HG02852 (cell line): ENCODE results near the gene GGA1.

ENCODE experiments used
- ATAC-seq: cut with Tn5 transposase; IDR thresholded peaks from one replicate; pipeline ENCODE4 v1.9.1; 2021; ENCODE audit warnings: mild to moderate bottlenecking, moderate library complexity; ENCODE audit not compliant: unreplicated experiment

Gene GGA1

GRCh38 chr22:37608477-37609239 is at the start of gene GGA1:
Gene GGA1, plus strand, starts transcription at chr22:37608834. Its CDS starts 27 bp downstream, at chr22:37608861.
- peak; percentile 81 for ATAC-seq

GRCh38 chr22:37559521-37559900 is 49.1 kb upstream of the GGA1 start:
- ATAC-seq = no peak

GRCh38 chr22:37559901-37560607 is 48.6 kb upstream of the GGA1 start, which contains the start of gene CDC42EP1:
Gene CDC42EP1, plus strand, starts transcription at chr22:37560480. Its CDS starts 5,870 bp downstream, at chr22:37566350.
- ATAC-seq = no peak

- ATAC-seq = no peak
Measured at GRCh38 chr22:37560608-37561211, 47.9 kb upstream of the GGA1 start.

- no peak for ATAC-seq
Measured at GRCh38 chr22:37561212-37562048, 47.2 kb upstream of the GGA1 start.

- no peak for ATAC-seq
Measured at GRCh38 chr22:37562049-37562875, 46.4 kb upstream of the GGA1 start.

GRCh38 chr22:37563153-37564081 is 45.2 kb upstream of the GGA1 start:
- ATAC-seq = no peak

GRCh38 chr22:37564111-37564711 is 44.4 kb upstream of the GGA1 start:
- no peak for ATAC-seq

GRCh38 chr22:37565830-37566229 is 42.8 kb upstream of the GGA1 start:
- ATAC-seq = no peak

GRCh38 chr22:37566329-37566837 is 42.3 kb upstream of the GGA1 start:
- no peak for ATAC-seq

- peak; percentile 52 for ATAC-seq
Measured at GRCh38 chr22:37566903-37567798, 41.5 kb upstream of the GGA1 start.

- ATAC-seq = no peak
Measured at GRCh38 chr22:37568012-37568411, 40.6 kb upstream of the GGA1 start.

GRCh38 chr22:37568448-37569008 is 40.1 kb upstream of the GGA1 start:
- no peak for ATAC-seq

GRCh38 chr22:37569009-37569920 is 39.4 kb upstream of the GGA1 start:
- no peak for ATAC-seq

GRCh38 chr22:37569921-37570660 is 38.5 kb upstream of the GGA1 start:
- ATAC-seq = no peak
